Activated CD4-positive, alpha-beta T cell treated with anti-CD3 and anti-CD28 coated beads, Interleukin-2, amount 10 ng/mL, durations not matched to agents 7 days and 5 days (primary cell): Measurements from ENCODE around the gene PRSS56. TPM values are rescaled to one million over a fixed set of nuclear protein-coding genes. Genes with fewer than 3 reads are reported as not detected.

Experiments used
- CTCF ChIA-PET: fragments of 350-600 bp; sonication (Branson Sonifier 250); formaldehyde crosslinking; loops from one replicate; lab custom pipeline; 2021; ENCODE audit warnings: antibody characterized with exemption; lab: Charles Lee
- POLR2A ChIA-PET: fragments of 350-600 bp; sonication (Branson Sonifier 250); formaldehyde crosslinking; loops from one replicate; lab custom pipeline; 2021; ENCODE audit warnings: antibody characterized with exemption; lab: Charles Lee
- DNase-seq: peaks from one replicate; pipeline ENCODE4 v3.0.0-alpha.2; 2020
- H3K27ac Mint-ChIP-seq: one replicate; pipeline ENCODE4 v1.8.0; 2021; ENCODE audit warnings: mild to moderate bottlenecking, moderate library complexity, mixed read lengths
- H3K27me3 Mint-ChIP-seq: one replicate; pipeline ENCODE4 v1.8.0; 2021; ENCODE audit warnings: mixed read lengths
- H3K36me3 Mint-ChIP-seq: one replicate; pipeline ENCODE4 v1.8.0; 2021; ENCODE audit warnings: low read depth, mixed read lengths
- H3K4me1 Mint-ChIP-seq: one replicate; pipeline ENCODE4 v1.8.0; 2021; ENCODE audit warnings: mixed read lengths
- H3K4me3 Mint-ChIP-seq: one replicate; pipeline ENCODE4 v1.8.0; 2021; ENCODE audit warnings: mild to moderate bottlenecking, moderate library complexity, mixed read lengths
- H3K9me3 Mint-ChIP-seq: one replicate; pipeline ENCODE4 v1.8.0; 2021; ENCODE audit warnings: mixed read lengths
- total RNA-seq, 2 experiments: library from RNA; stranded (reverse); gene quantifications; one replicate each; pipeline ENCODE4 v1.2.3, GENCODE V29; 2021

PRSS56 gene
- total RNA-seq, 2 experiments from 2014 or later, result not detected

GRCh38 chr2:232538671-232539070 is 18.5 kb downstream of the PRSS56 start:
- Mint-ChIP-seq H3K4me1 (peaks cover 4% of the 10 kb centered on the region), H3K27me3 (peaks cover 5% of the 10 kb centered on the region), H3K9me3 (peaks cover 8% of the 10 kb centered on the region), H3K27ac (peak overlapping the region; percentile 58), H3K36me3 (no peaks in the 10 kb centered on the region), H3K4me3 (no peak overlapping the region)
- POLR2A ChIA-PET, result no interaction called here
- CTCF ChIA-PET, result interaction anchor here (0.6 to 3.0 kb wide), 5 partner anchors 12 to 1501 kb away, joined by 3 to 8 read pairs (median 4); partner anchors contain the start of genes C2orf72, EIF4E2 and TIGD1
- DNase-seq, result no peak

GRCh38 chr2:232539298-232540231 is 19.4 kb downstream of the PRSS56 start, which contains the start of gene CHRNG:
Gene CHRNG (plus strand): TSS chr2:232539692. CDS start chr2:232539748, 56 bp downstream.
- Mint-ChIP-seq H3K4me3 (no peak within 1 kb of the TSS), H3K27me3 (peaks cover 5% of the 10 kb centered on the region), H3K9me3 (peaks cover 8% of the 10 kb centered on the region), H3K4me1 (peaks cover 4% of the 10 kb centered on the region), H3K27ac (no peak within 1 kb of the TSS), H3K36me3 (no peaks in the 10 kb centered on the region)
- no peak for DNase-seq
- ChIA-PET CTCF (interaction anchor here (3.0 kb wide), 1 partner anchor 11 kb away, joined by 8 read pairs; the partner anchor contains the start of genes EIF4E2 and TIGD1), POLR2A (no interaction called here)

DNA sequence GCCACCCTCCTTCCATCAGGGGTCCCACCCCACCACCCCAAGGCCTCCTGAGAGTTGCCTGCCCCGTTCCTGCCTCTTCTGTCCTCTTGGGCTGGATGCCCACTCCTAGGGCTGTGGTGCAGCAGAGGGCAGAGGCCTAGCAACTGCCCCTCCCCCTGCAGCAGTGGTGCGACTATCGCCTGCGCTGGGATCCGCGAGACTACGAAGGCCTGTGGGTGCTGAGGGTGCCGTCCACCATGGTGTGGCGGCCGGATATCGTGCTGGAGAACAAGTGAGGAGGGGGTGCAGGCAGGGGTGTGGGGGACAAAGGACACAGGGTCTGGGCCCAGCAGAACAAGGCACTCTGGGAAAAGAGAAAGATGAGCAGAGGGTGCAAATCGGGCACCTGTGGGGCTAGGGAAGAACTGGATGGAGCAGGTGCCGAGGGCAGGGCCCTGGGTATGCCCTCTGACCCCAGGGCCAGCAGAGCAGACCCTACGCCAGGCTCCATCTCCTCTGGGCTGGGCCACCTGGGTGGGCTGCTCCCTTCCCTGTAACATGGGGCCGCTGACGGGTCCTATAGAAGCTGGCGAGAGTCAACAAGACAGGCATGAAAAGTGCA is 20.4 kb downstream of the PRSS56 start:
- Mint-ChIP-seq H3K4me3 (no peak overlapping the region), H3K36me3 (peaks cover 2% of the 10 kb centered on the region), H3K27me3 (peaks cover 5% of the 10 kb centered on the region), H3K9me3 (peaks cover 8% of the 10 kb centered on the region), H3K27ac (no peak overlapping the region), H3K4me1 (peaks cover 4% of the 10 kb centered on the region)
- POLR2A ChIA-PET, result no interaction called here
- DNase-seq, result no peak
- CTCF ChIA-PET, result interaction anchor here (3.0 kb wide), 1 partner anchor 10 kb away, joined by 8 read pairs; the partner anchor contains the start of genes EIF4E2 and TIGD1

- Mint-ChIP-seq H3K27me3 (peaks cover 5% of the 10 kb centered on the region), H3K9me3 (peaks cover 6% of the 10 kb centered on the region), H3K36me3 (peaks cover 6% of the 10 kb centered on the region), H3K27ac (no peak overlapping the region), H3K4me1 (peaks cover 10% of the 10 kb centered on the region), H3K4me3 (no peak overlapping the region)
- no peak for DNase-seq
- ChIA-PET CTCF (no interaction called here), POLR2A (no interaction called here)
Measured at GRCh38 chr2:232541195-232541960, 21.2 kb downstream of the PRSS56 start.

DNA sequence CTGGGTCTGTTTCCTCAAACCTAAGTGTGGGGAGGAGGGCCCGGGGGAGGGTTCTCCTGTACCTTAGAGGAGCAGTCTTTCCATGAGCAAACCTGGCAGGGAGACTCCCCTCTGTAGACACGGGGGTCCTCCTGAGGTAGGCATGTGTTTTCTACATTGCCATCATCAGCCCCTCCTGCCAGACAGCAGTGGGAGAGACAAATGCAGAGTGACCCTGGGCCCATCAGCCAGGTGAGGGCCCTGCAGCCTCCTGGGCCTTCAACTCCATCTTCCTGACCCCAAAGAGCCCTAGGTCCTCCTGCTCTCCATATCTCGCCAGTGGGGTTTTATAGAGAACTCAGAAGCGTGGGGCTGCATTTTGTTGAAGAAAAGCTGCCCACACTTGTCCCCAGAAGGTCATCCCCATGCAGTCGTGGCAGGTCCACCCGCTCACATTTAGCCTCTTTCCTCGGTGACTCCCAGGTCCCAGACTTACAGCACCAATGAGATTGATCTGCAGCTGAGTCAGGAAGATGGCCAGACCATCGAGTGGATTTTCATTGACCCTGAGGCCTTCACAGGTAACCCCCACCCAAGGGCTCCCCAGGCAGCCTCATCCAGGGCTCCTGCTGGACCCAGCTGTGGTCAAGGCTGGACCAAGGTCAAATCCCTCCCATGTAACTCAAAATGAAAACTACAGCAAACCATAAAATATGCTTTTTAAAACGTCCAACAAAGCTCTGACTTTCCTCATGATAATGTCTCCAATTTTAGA is 21.9 kb downstream of the PRSS56 start:
- CTCF ChIA-PET, result no interaction called here
- H3K4me1 Mint-ChIP-seq, result peaks cover 14% of the 10 kb centered on the region
- peaks cover 10% of the 10 kb centered on the region for H3K36me3 Mint-ChIP-seq
- POLR2A ChIA-PET, result no interaction called here
- H3K9me3 Mint-ChIP-seq, result no peaks in the 10 kb centered on the region
- H3K4me3 Mint-ChIP-seq, result no peak overlapping the region
- peaks cover 5% of the 10 kb centered on the region for H3K27me3 Mint-ChIP-seq
- DNase-seq, result no peak
- no peak overlapping the region for H3K27ac Mint-ChIP-seq

DNA sequence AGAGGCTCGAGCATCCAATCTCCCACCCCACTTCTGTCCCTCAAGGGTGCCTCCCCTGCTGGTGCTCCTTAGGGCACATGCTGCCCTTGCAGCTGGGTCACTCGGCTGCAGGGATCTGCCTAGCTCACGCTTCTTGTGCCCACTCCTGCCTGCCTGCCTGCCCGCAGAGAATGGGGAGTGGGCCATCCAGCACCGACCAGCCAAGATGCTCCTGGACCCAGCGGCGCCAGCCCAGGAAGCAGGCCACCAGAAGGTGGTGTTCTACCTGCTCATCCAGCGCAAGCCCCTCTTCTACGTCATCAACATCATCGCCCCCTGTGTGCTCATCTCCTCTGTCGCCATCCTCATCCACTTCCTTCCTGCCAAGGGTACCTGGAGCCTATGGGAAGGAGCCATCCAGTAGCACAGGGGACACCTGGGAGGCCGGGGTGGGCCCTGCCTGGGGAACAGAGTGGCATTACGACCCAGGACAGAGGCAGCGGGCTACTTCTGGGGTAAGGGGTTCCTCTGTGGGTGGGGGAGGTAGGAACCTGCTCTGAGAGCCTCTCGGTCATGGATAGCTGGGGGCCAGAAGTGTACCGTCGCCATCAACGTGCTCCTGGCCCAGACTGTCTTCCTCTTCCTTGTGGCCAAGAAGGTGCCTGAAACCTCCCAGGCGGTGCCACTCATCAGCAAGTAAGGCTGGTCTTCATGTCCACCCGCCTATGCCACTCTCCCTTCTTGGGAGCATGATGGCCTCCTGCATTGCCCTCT is 22.7 kb downstream of the PRSS56 start:
- H3K36me3 Mint-ChIP-seq, result peaks cover 17% of the 10 kb centered on the region
- CTCF ChIA-PET, result no interaction called here

GRCh38 chr2:232543491-232543890 is 23.3 kb downstream of the PRSS56 start:
- POLR2A ChIA-PET, result no interaction called here
- DNase-seq, result no peak
- H3K4me3 Mint-ChIP-seq, result no peak overlapping the region

More for the DNA sequence above, 22.7 kb downstream of the PRSS56 start:
- POLR2A ChIA-PET, result no interaction called here
- H3K9me3 Mint-ChIP-seq, result no peaks in the 10 kb centered on the region
- peaks cover 21% of the 10 kb centered on the region for H3K4me1 Mint-ChIP-seq
- no peak for DNase-seq
- peaks cover 5% of the 10 kb centered on the region for H3K27me3 Mint-ChIP-seq
- no peak overlapping the region for H3K4me3 Mint-ChIP-seq
- no peak overlapping the region for H3K27ac Mint-ChIP-seq

DNA sequence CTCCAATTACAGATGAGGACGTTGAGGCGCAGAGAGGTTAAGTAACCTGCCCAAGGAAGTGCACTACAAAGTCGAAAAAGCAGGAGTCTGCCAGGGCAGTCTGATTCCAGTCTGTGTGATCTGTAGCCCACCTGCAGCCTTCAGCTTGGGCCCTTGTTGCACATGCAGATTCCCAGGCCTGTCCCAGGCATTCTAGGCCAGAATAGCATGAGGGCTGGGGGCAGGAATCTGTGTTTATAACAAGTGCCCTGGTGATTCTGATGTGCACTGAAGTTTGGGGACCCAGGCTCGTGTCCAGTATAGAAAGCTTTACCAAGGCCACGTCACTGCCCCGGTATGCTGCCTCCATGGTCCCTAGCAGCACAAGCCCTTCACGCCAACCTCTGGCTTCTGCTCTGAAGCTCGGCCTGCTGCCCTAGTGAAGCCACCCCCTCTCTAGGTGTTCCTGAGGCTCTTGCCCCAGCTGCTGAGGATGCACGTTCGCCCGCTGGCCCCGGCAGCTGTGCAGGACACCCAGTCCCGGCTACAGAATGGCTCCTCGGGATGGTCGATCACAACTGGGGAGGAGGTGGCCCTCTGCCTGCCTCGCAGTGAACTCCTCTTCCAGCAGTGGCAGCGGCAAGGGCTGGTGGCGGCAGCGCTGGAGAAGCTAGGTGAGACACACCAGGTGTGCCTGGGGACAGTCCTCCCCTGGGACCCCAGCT is 23.9 kb downstream of the PRSS56 start:
- peaks cover 28% of the 10 kb centered on the region for H3K4me1 Mint-ChIP-seq
- H3K27ac Mint-ChIP-seq, result no peak overlapping the region
- ChIA-PET POLR2A (no interaction called here), CTCF (interaction anchor here (1.2 to 1.3 kb wide), 2 partner anchors 9 to 18 kb away, joined by 3 read pairs; partner anchors contain the start of gene CHRND)
- H3K9me3 Mint-ChIP-seq, result peaks cover 4% of the 10 kb centered on the region
- H3K4me3 Mint-ChIP-seq, result no peak overlapping the region
- no peak for DNase-seq
- no peaks in the 10 kb centered on the region for H3K27me3 Mint-ChIP-seq
- H3K36me3 Mint-ChIP-seq, result peaks cover 27% of the 10 kb centered on the region

More at GRCh38 chr2:232543491-232543890, 23.3 kb downstream of the PRSS56 start:
- peaks cover under 1% of the 10 kb centered on the region for H3K27me3 Mint-ChIP-seq
- H3K4me1 Mint-ChIP-seq, result peaks cover 23% of the 10 kb centered on the region
- peaks cover 22% of the 10 kb centered on the region for H3K36me3 Mint-ChIP-seq
- CTCF ChIA-PET, result no interaction called here
- peaks cover 2% of the 10 kb centered on the region for H3K9me3 Mint-ChIP-seq
- no peak overlapping the region for H3K27ac Mint-ChIP-seq

DNA sequence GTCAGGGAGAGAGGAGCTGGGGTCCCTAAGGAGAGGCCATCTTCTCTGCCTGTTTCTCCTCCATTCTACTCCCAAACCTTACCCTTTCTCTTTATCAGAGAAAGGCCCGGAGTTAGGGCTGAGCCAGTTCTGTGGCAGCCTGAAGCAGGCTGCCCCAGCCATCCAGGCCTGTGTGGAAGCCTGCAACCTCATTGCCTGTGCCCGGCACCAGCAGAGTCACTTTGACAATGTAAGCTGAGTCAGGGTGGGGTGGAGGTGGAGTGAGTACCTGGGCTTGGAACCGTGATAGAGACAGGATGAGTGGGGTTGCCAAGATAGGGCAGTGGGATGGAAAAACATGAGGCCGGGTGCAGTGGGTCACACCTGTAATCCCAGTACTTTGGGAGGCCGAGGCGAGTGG is 24.5 kb downstream of the PRSS56 start:
- ChIA-PET POLR2A (no interaction called here), CTCF (interaction anchor here (1.2 to 1.3 kb wide), 2 partner anchors 10 to 18 kb away, joined by 3 read pairs; partner anchors contain the start of gene CHRND)
- H3K4me3 Mint-ChIP-seq, result no peak overlapping the region
- peaks cover 33% of the 10 kb centered on the region for H3K36me3 Mint-ChIP-seq
- no peaks in the 10 kb centered on the region for H3K27me3 Mint-ChIP-seq
- H3K27ac Mint-ChIP-seq, result no peak overlapping the region
- H3K9me3 Mint-ChIP-seq, result peaks cover 4% of the 10 kb centered on the region
- no peak for DNase-seq
- peaks cover 34% of the 10 kb centered on the region for H3K4me1 Mint-ChIP-seq

DNA sequence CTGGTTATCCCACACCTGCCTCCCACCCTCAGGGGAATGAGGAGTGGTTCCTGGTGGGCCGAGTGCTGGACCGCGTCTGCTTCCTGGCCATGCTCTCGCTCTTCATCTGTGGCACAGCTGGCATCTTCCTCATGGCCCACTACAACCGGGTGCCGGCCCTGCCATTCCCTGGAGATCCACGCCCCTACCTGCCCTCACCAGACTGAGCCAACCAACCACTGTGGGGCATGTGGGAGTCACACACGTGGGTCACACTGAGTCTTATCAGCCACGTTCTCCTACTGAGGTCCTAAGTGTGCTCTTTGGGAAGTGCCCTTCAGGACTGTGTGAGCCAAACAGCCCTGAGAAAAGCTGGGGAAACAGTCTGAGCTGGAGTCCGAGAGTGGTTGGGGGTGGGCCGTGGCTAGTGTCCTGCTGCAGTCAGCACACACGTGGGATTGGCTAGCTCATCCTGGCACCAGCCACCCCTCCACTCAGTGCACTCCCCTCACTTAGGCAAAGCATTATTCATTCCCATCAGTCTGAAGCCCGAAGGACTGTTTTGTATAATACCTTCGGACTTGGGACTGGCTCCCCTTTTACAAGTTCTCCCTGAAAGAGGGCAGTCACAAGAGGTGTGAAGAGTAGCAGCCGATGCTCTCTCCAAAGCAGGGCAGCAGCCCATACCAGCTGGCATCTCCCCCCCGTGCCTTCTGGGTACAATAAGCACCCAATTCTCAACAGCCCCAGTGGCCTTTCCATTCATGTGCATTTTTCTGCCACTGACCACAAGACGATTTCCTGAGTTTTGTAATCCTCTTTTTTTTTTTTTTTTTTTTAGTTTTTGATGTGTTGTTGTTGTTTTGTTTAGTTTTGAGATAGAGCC is 25.6 kb downstream of the PRSS56 start:
- no peak overlapping the region for H3K4me3 Mint-ChIP-seq
- ChIA-PET POLR2A (no interaction called here), CTCF (interaction anchor here (0.6 to 1.7 kb wide), 6 partner anchors 11 to 641 kb away, joined by 3 to 9 read pairs (median 3); no protein-coding TSS in a partner anchor)
- no peak for DNase-seq
- H3K4me1 Mint-ChIP-seq, result peaks cover 35% of the 10 kb centered on the region
- H3K9me3 Mint-ChIP-seq, result peaks cover 4% of the 10 kb centered on the region
- no peak overlapping the region for H3K27ac Mint-ChIP-seq
- peaks cover 35% of the 10 kb centered on the region for H3K36me3 Mint-ChIP-seq
- H3K27me3 Mint-ChIP-seq, result no peaks in the 10 kb centered on the region
